H1 (cell line): Measurements from ENCODE around the gene IGFALS.

ENCODE experiments used
- BCL11A ChIP-seq, 2 experiments: IDR thresholded peaks; one replicate each; pipeline ENCODE4 v1.6.1; 2011; ENCODE audit warnings: low read depth in 2 of 2, low read length in 2 of 2, mild to moderate bottlenecking in 2 of 2
- POLR2A ChIP-seq, 2 experiments: IDR thresholded peaks; 1 replicate in 1 of 2; 2 replicates in 1 of 2; pipeline ENCODE4 v1.6.1; 2011; ENCODE audit warnings: low read depth in 2 of 2, low read length in 2 of 2, mild to moderate bottlenecking in 2 of 2; ENCODE audit errors: control extremely low read depth in 1 of 2
- POLR2AphosphoS5 ChIP-seq: IDR thresholded peaks from 2 replicates; pipeline ENCODE4 v1.6.1; 2011; ENCODE audit warnings: low read depth, low read length
- SIN3A ChIP-seq, 2 experiments: IDR thresholded peaks in 1 of 2; conservative IDR thresholded peaks in 1 of 2; 2 replicates each; pipeline ENCODE4 v1.6.1; 2011 to 2012; ENCODE audit warnings: low read length in 2 of 2, improper control_type of control experiment in 1 of 2, low read depth in 1 of 2, mild to moderate bottlenecking in 1 of 2
- SP1 ChIP-seq: IDR thresholded peaks from 2 replicates; pipeline ENCODE4 v1.6.1; 2011; ENCODE audit warnings: low read depth, low read length
- SRF ChIP-seq: IDR thresholded peaks from 2 replicates; pipeline ENCODE4 v1.6.1; 2011; ENCODE audit warnings: mild to moderate bottlenecking, low read depth, low read length, moderate library complexity
- TAF1 ChIP-seq: IDR thresholded peaks from 2 replicates; pipeline ENCODE4 v1.6.1; 2011; ENCODE audit warnings: mild to moderate bottlenecking, low read depth, low read length
- TF ChIP-seq, protein P1 (sequence below), 3 experiments: IDR thresholded peaks; 1 replicate in 2 of 3; 2 replicates in 1 of 3; pipeline versions ENCODE4 v1.5.1 to v1.6.1; 2011; ENCODE audit warnings: low read length in 3 of 3, mild to moderate bottlenecking in 3 of 3, inconsistent platforms in 2 of 3, low read depth in 1 of 3, moderate library complexity in 1 of 3; ENCODE audit not compliant: insufficient read depth in 1 of 3; ENCODE audit errors: control extremely low read depth in 1 of 3

DNA sequence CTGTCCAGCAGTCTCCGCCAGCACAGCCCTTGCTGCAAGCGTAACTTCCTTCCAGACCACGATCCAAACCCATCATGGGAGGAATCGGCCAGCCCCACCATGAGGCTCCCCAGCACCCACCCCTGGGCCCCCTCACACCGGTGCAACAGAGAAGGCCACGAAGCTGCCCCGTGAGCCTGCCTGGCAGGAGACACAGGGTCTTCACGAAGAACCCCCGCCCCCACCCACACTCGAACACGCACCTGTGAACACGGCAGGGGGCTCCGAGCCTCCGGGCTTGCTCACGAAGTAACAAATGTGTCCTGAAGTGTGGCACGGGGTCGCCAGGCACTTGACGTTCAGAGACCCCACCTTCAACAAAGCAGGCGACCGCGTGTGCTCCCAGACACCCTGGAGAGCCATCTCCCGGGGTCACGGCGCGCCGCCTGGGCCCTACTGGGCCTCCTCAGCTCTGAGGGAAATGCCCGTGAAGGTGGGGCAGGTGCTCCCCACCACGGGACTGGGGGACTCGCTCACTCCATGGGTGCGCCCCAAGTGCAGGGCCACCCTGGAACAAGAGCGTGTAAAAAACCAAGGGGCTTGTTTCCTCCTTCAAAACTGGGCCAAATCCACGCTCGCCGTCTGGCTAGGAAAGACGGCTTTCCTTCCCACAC is 25.5 kb upstream of the IGFALS start:
- no peak for TF ChIP-seq BCL11A (IDR thresholded peaks at IDR 0.05; ENCODE audit: low read depth in 2 of 2, low read length in 2 of 2)
- TF ChIP-seq SRF, result no peak
- no peak for TF ChIP-seq TAF1
- no peak for TF ChIP-seq SP1
- no peak for TF ChIP-seq SIN3A (conservative IDR thresholded peaks at IDR 0.05 in 1 of 2, IDR thresholded peaks at IDR 0.05 in 1 of 2; ENCODE audit: low read depth in 1 of 2, low read length in 2 of 2)
- TF ChIP-seq POLR2A (IDR thresholded peaks at IDR 0.05; ENCODE audit: control extremely low read depth in 1 of 2, low read depth in 2 of 2, low read length in 2 of 2), result no peak
- TF ChIP-seq, protein P1, sequence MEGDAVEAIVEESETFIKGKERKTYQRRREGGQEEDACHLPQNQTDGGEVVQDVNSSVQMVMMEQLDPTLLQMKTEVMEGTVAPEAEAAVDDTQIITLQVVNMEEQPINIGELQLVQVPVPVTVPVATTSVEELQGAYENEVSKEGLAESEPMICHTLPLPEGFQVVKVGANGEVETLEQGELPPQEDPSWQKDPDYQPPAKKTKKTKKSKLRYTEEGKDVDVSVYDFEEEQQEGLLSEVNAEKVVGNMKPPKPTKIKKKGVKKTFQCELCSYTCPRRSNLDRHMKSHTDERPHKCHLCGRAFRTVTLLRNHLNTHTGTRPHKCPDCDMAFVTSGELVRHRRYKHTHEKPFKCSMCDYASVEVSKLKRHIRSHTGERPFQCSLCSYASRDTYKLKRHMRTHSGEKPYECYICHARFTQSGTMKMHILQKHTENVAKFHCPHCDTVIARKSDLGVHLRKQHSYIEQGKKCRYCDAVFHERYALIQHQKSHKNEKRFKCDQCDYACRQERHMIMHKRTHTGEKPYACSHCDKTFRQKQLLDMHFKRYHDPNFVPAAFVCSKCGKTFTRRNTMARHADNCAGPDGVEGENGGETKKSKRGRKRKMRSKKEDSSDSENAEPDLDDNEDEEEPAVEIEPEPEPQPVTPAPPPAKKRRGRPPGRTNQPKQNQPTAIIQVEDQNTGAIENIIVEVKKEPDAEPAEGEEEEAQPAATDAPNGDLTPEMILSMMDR (IDR thresholded peaks at IDR 0.05; ENCODE audit: control extremely low read depth in 1 of 3, insufficient read depth in 1 of 3, low read depth in 1 of 3, low read length in 3 of 3), result no peak
- no peak for TF ChIP-seq POLR2AphosphoS5
